Muscle of leg (tissue), 11 donors: ENCODE results near the gene EXOC3L4. TPM values are rescaled to one million over a fixed set of nuclear protein-coding genes. Genes with fewer than 3 reads are reported as not detected.
A peak's percentile ranks its signal among the peaks of the same experiment; 100 is the strongest.

Experiments used
- DNase-seq: peaks from one replicate; pipeline ENCODE4 v3.0.0; 2013
- H3K27ac ChIP-seq: one replicate; pipeline ENCODE4 v1.5.1; 2013; ENCODE audit warnings: mild to moderate bottlenecking, low read length, control low read depth
- H3K27me3 ChIP-seq: one replicate; pipeline ENCODE4 v1.6.1; 2013; ENCODE audit warnings: low read length; ENCODE audit not compliant: control insufficient read depth, insufficient read depth
- H3K36me3 ChIP-seq: one replicate; pipeline ENCODE4 v1.6.1; 2013; ENCODE audit warnings: low read length; ENCODE audit not compliant: control insufficient read depth, insufficient read depth
- H3K4me1 ChIP-seq: one replicate; pipeline ENCODE4 v1.6.1; 2013; ENCODE audit warnings: low read length; ENCODE audit not compliant: control insufficient read depth, insufficient read depth
- H3K4me3 ChIP-seq: one replicate; pipeline ENCODE4 v1.5.1; 2013; ENCODE audit warnings: low read length, control low read depth
- H3K9me3 ChIP-seq: replicated peaks from 2 replicates; pipeline ENCODE4 v1.6.1; 2013; ENCODE audit warnings: low read depth, low read length; ENCODE audit not compliant: control insufficient read depth
- WGBS: methylation state at CpG from one replicate; pipeline ENCODE4 v1.1.5; 2013; ENCODE audit warnings: missing lambda C conversion rate; ENCODE audit not compliant: insufficient coverage; 5-methylcytosine and 5-hydroxymethylcytosine counted together
- polyA plus RNA-seq, 8 donors: library from polyadenylated mRNA; unstranded; fragments of 120-200 nt; gene quantifications; one replicate each; pipeline versions ENCODE4 v1.2.1 to v1.2.3, GENCODE V29; 2013; ENCODE audit warnings: inconsistent platforms in 1 of 8, low replicate concordance in 1 of 8; ENCODE audit not compliant: insufficient read length in 8 of 8, insufficient read depth in 1 of 8
- total RNA-seq: library from RNA; stranded (reverse); fragments of 120-200 nt; gene quantifications from one replicate; pipeline ENCODE4 v1.2.4, GENCODE V29; 2013

Gene EXOC3L4
- total and polyA plus RNA-seq, 9 donors, result 0.23 to 1.6 (median 0.62) TPM; not detected in 1

GRCh38 chr14:103122585-103122946 lies 28.0 kb downstream of the EXOC3L4 start:
- Histone ChIP-seq H3K9me3 (no peaks in the 10 kb centered on the region), H3K4me1 (peaks cover 88% of the 10 kb centered on the region), H3K36me3 (peaks cover 9% of the 10 kb centered on the region), H3K4me3 (peak overlapping the region; percentile 44), H3K27me3 (peaks cover 29% of the 10 kb centered on the region), H3K27ac (peak overlapping the region; percentile 97)
- WGBS, result 12% methylated on average over 15 of the region's 15 CpGs
- DNase-seq, result no peak

- H3K4me1 ChIP-seq, result peaks cover 90% of the 10 kb centered on the region
- H3K4me3 ChIP-seq, result peak within 1 kb of the TSS; percentile 44
- H3K9me3 ChIP-seq, result no peaks in the 10 kb centered on the region
- H3K27me3 ChIP-seq, result peaks cover 34% of the 10 kb centered on the region
- H3K36me3 ChIP-seq, result peaks cover 14% of the 10 kb centered on the region
- under 1% methylated on average over 63 of the region's 74 CpGs for WGBS
- DNase-seq, result peak; percentile 85
- H3K27ac ChIP-seq, result peak within 1 kb of the TSS; percentile 97
These were observed 28.6 kb downstream of the EXOC3L4 start, which contains the start of gene TNFAIP2 for GRCh38 chr14:103122947-103123633. Gene TNFAIP2 (plus strand): TSS chr14:103123461. CDS start chr14:103126458, 2,997 bp downstream.

- peak; percentile 66 for DNase-seq
- WGBS, result 13% methylated on average over 41 of the region's 48 CpGs
- H3K4me1 ChIP-seq, result peaks cover 90% of the 10 kb centered on the region
- peak overlapping the region; percentile 97 for H3K27ac ChIP-seq
- peak overlapping the region; percentile 44 for H3K4me3 ChIP-seq
- H3K9me3 ChIP-seq, result no peaks in the 10 kb centered on the region
- H3K27me3 ChIP-seq, result peaks cover 34% of the 10 kb centered on the region
- peaks cover 19% of the 10 kb centered on the region for H3K36me3 ChIP-seq
These were observed 29.3 kb downstream of the EXOC3L4 start for GRCh38 chr14:103123634-103124500.

DNA sequence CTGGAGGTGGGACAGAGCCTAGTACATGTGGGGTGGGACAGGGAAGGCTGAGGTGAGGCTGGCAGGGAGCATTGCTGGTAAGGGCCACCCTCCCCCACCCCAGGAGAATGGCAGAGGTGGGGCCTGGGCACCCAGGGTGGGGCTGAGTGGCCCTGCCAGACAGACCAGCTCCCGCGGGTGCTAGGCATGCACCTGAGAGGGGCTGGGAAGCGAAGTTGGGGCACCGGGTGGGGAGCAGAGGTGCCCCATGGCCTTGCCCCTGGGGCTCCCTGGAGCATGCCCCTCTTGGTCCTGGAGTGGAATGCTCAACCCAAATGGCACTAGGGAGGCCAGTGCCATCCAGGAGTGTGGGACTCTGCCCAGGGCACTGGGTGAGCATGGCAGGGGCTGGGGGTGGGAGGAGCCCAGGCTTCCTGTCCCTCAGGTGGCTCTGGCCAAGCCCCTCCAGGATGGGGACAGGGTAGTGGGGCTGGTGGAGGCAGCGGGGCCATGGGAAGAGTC lies 30.0 kb downstream of the EXOC3L4 start:
- peaks cover 34% of the 10 kb centered on the region for H3K27me3 ChIP-seq
- H3K27ac ChIP-seq, result no peak overlapping the region
- 88% methylated on average over 4 of the region's 5 CpGs for WGBS
- H3K4me1 ChIP-seq, result peaks cover 88% of the 10 kb centered on the region
- no peaks in the 10 kb centered on the region for H3K9me3 ChIP-seq
- H3K36me3 ChIP-seq, result peaks cover 20% of the 10 kb centered on the region
- DNase-seq, result no peak
- H3K4me3 ChIP-seq, result peak overlapping the region; percentile 44

- peaks cover 88% of the 10 kb centered on the region for H3K4me1 ChIP-seq
- no peak for DNase-seq
- H3K27ac ChIP-seq, result no peak overlapping the region
- 79% methylated on average over 12 of the region's 13 CpGs for WGBS
- H3K4me3 ChIP-seq, result peak overlapping the region; percentile 44
- H3K9me3 ChIP-seq, result no peaks in the 10 kb centered on the region
- peaks cover 29% of the 10 kb centered on the region for H3K36me3 ChIP-seq
- peaks cover 34% of the 10 kb centered on the region for H3K27me3 ChIP-seq
These were observed 30.9 kb downstream of the EXOC3L4 start for GRCh38 chr14:103125098-103126070.

- H3K4me1 ChIP-seq, result peaks cover 88% of the 10 kb centered on the region
- H3K27ac ChIP-seq, result no peak overlapping the region
- H3K9me3 ChIP-seq, result no peaks in the 10 kb centered on the region
- no peak for DNase-seq
- peaks cover 34% of the 10 kb centered on the region for H3K27me3 ChIP-seq
- peak overlapping the region; percentile 19 for H3K4me3 ChIP-seq
- WGBS, result 52% methylated on average over 22 of the region's 22 CpGs
- H3K36me3 ChIP-seq, result peaks cover 36% of the 10 kb centered on the region
These were observed 31.8 kb downstream of the EXOC3L4 start for GRCh38 chr14:103126088-103126872.

GRCh38 chr14:103126873-103127304 lies 32.4 kb downstream of the EXOC3L4 start:
- H3K27me3 ChIP-seq, result peaks cover 34% of the 10 kb centered on the region
- peaks cover 86% of the 10 kb centered on the region for H3K4me1 ChIP-seq
- H3K9me3 ChIP-seq, result no peaks in the 10 kb centered on the region
- 10% methylated on average over 62 of the region's 62 CpGs for WGBS
- H3K36me3 ChIP-seq, result peaks cover 42% of the 10 kb centered on the region
- no peak overlapping the region for H3K27ac ChIP-seq
- peak overlapping the region; percentile 19 for H3K4me3 ChIP-seq
- DNase-seq, result peak; percentile 66

DNA sequence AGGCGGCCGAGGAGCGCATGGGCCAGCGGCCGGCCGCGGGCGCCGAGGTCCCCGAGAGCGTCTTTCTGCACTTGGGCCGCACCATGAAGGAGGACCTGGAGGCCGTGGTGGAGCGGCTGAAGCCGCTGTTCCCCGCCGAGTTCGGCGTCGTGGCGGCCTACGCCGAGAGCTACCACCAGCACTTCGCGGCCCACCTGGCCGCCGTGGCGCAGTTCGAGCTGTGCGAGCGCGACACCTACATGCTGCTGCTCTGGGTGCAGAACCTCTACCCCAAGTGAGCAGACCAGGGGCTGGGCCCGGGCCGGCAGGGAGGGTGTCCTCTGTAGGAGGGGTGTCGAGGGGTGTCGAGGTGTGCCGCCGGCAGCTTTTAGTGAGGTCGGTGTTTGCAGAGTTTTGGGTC lies 32.8 kb downstream of the EXOC3L4 start:
- no peak for DNase-seq
- peaks cover 81% of the 10 kb centered on the region for H3K4me1 ChIP-seq
- 33% methylated on average over 35 of the region's 39 CpGs for WGBS
- peaks cover 34% of the 10 kb centered on the region for H3K27me3 ChIP-seq
- no peaks in the 10 kb centered on the region for H3K9me3 ChIP-seq
- H3K36me3 ChIP-seq, result peaks cover 46% of the 10 kb centered on the region
- H3K27ac ChIP-seq, result no peak overlapping the region
- no peak overlapping the region for H3K4me3 ChIP-seq
